IMR-90 (cell line): ENCODE results near the gene FOSL2. TPM values are rescaled to one million over a fixed set of nuclear protein-coding genes. Genes with fewer than 3 reads are reported as not detected.

ENCODE experiments used
- MAZ ChIP-seq: IDR thresholded peaks from 2 replicates; pipeline ENCODE4 v1.6.1; 2012; ENCODE audit warnings: low read depth, mild to moderate bottlenecking, low read length, improper control_type of control experiment, moderate library complexity, borderline replicate concordance
- MXI1 ChIP-seq: IDR thresholded peaks from 2 replicates; pipeline ENCODE4 v1.6.1; 2012; ENCODE audit warnings: low read depth, mild to moderate bottlenecking, low read length, moderate library complexity, borderline replicate concordance
- SMC3 ChIP-seq: fragments of 150-350 bp; IDR thresholded peaks from 2 replicates; pipeline ENCODE4 v1.6.1; 2016; ENCODE audit warnings: low read depth, mild to moderate bottlenecking, antibody characterized with exemption, low read length, moderate library complexity
- polyA plus RNA-seq, 3 experiments: library from polyadenylated mRNA; depleted of rRNA; stranded (reverse); fragments of >200 nt; gene quantifications; 2 replicates each; pipeline ENCODE4 v1.2.3, GENCODE V29; 2012; ENCODE audit warnings: low replicate concordance in 1 of 3
- total RNA-seq: library from RNA; depleted of rRNA; stranded (reverse); fragments of >200 nt; gene quantifications from 2 replicates; pipeline ENCODE4 v1.2.3, GENCODE V29; 2012
- TF ChIP-seq, protein P1 (sequence below): conservative IDR thresholded peaks from 2 replicates; pipeline ENCODE4 v1.5.1; 2012; ENCODE audit warnings: mild to moderate bottlenecking, low read depth, low read length, improper control_type of control experiment

Gene FOSL2
- total and polyA plus RNA-seq, 2 of the 4 experiments (the other 2 are of a cell fraction), result 31.4 to 46.3 TPM

- TF ChIP-seq, protein P1, sequence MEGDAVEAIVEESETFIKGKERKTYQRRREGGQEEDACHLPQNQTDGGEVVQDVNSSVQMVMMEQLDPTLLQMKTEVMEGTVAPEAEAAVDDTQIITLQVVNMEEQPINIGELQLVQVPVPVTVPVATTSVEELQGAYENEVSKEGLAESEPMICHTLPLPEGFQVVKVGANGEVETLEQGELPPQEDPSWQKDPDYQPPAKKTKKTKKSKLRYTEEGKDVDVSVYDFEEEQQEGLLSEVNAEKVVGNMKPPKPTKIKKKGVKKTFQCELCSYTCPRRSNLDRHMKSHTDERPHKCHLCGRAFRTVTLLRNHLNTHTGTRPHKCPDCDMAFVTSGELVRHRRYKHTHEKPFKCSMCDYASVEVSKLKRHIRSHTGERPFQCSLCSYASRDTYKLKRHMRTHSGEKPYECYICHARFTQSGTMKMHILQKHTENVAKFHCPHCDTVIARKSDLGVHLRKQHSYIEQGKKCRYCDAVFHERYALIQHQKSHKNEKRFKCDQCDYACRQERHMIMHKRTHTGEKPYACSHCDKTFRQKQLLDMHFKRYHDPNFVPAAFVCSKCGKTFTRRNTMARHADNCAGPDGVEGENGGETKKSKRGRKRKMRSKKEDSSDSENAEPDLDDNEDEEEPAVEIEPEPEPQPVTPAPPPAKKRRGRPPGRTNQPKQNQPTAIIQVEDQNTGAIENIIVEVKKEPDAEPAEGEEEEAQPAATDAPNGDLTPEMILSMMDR, result no peak
- TF ChIP-seq MXI1 (no peak), SMC3 (no peak), MAZ (no peak)
These were observed 14.7 kb downstream of the FOSL2 start (continued) for GRCh38 chr2:28407131-28407975.
